ENCODE results near the gene ANKRD53.
A peak's percentile ranks its signal among the peaks of the same experiment; 100 is the strongest.

Gene ANKRD53

GRCh38 chr2:70949086-70949485 is 29.3 kb upstream of the ANKRD53 start:
- Histone ChIP-seq H3K4me1 (ENCODE audit: insufficient read depth, low read length, poor library complexity, severe bottlenecking) (peaks cover 22% of the 10 kb centered on the region), H3K27me3 (ENCODE audit: insufficient read depth, low read length, poor library complexity, severe bottlenecking) (no peaks in the 10 kb centered on the region), H3K36me3 (ENCODE audit: insufficient read depth, low read length) (no peaks in the 10 kb centered on the region), H3F3A (ENCODE audit: low read depth) (no peaks in the 10 kb centered on the region), H3K4me2 (ENCODE audit: low read depth, low read length, poor library complexity, severe bottlenecking) (no peak overlapping the region), H3K9me2 (replicated peaks; ENCODE audit: low read depth, low read length) (no peaks in the 10 kb centered on the region), H3K79me2 (ENCODE audit: insufficient read depth, low read length) (no peaks in the 10 kb centered on the region), H3K9me3 (ENCODE audit: insufficient read depth, low read depth, low read length) (no peaks in the 10 kb centered on the region), H3K4me3 (ENCODE audit: low read length, poor library complexity, severe bottlenecking) (no peak overlapping the region), H4K20me1 (ENCODE audit: insufficient read depth, low read length, poor library complexity, severe bottlenecking) (no peaks in the 10 kb centered on the region), H2AFZ (ENCODE audit: low read length) (peak overlapping the region; percentile 85; the same call in 1 of the 2 replicates), H3K9ac (ENCODE audit: low read depth, low read length, poor library complexity, severe bottlenecking) (no peak overlapping the region)
- no peak for TF ChIP-seq EZH2phosphoT487 (IDR thresholded peaks at IDR 0.05; ENCODE audit: borderline replicate concordance)

GRCh38 chr2:70954886-70955285 is 23.5 kb upstream of the ANKRD53 start:
- Histone ChIP-seq H3K4me3 (ENCODE audit: low read length, poor library complexity, severe bottlenecking) (no peak overlapping the region), H3K79me2 (ENCODE audit: insufficient read depth, low read length) (no peaks in the 10 kb centered on the region), H3K4me2 (ENCODE audit: low read depth, low read length, poor library complexity, severe bottlenecking) (no peak overlapping the region), H3K9ac (ENCODE audit: low read depth, low read length, poor library complexity, severe bottlenecking) (no peak overlapping the region), H3K9me3 (ENCODE audit: insufficient read depth, low read depth, low read length) (no peaks in the 10 kb centered on the region), H2AFZ (ENCODE audit: low read length) (no peak overlapping the region), H3K27me3 (ENCODE audit: insufficient read depth, low read length, poor library complexity, severe bottlenecking) (no peaks in the 10 kb centered on the region), H3K4me1 (ENCODE audit: insufficient read depth, low read length, poor library complexity, severe bottlenecking) (peaks cover 22% of the 10 kb centered on the region), H3F3A (ENCODE audit: low read depth) (no peaks in the 10 kb centered on the region), H3K36me3 (ENCODE audit: insufficient read depth, low read length) (no peaks in the 10 kb centered on the region), H3K9me2 (replicated peaks; ENCODE audit: low read depth, low read length) (no peaks in the 10 kb centered on the region), H4K20me1 (ENCODE audit: insufficient read depth, low read length, poor library complexity, severe bottlenecking) (no peaks in the 10 kb centered on the region)
- no peak for TF ChIP-seq EZH2phosphoT487 (IDR thresholded peaks at IDR 0.05; ENCODE audit: borderline replicate concordance)
- TF ChIP-seq CTCF (conservative IDR thresholded peaks at IDR 0.05; ENCODE audit: low read length), result no peak

- Histone ChIP-seq H3K4me1 (ENCODE audit: insufficient read depth, low read length, poor library complexity, severe bottlenecking) (peaks cover 22% of the 10 kb centered on the region), H2AFZ (ENCODE audit: low read length) (no peak overlapping the region), H3K9me3 (ENCODE audit: insufficient read depth, low read depth, low read length) (no peaks in the 10 kb centered on the region), H3K9me2 (replicated peaks; ENCODE audit: low read depth, low read length) (no peaks in the 10 kb centered on the region), H3K36me3 (ENCODE audit: insufficient read depth, low read length) (no peaks in the 10 kb centered on the region), H4K20me1 (ENCODE audit: insufficient read depth, low read length, poor library complexity, severe bottlenecking) (no peaks in the 10 kb centered on the region), H3K4me3 (ENCODE audit: low read length, poor library complexity, severe bottlenecking) (no peak overlapping the region), H3K79me2 (ENCODE audit: insufficient read depth, low read length) (no peaks in the 10 kb centered on the region), H3K9ac (ENCODE audit: low read depth, low read length, poor library complexity, severe bottlenecking) (no peak overlapping the region), H3F3A (ENCODE audit: low read depth) (no peaks in the 10 kb centered on the region), H3K27me3 (ENCODE audit: insufficient read depth, low read length, poor library complexity, severe bottlenecking) (no peaks in the 10 kb centered on the region), H3K4me2 (ENCODE audit: low read depth, low read length, poor library complexity, severe bottlenecking) (no peak overlapping the region)
- no peak for TF ChIP-seq EZH2phosphoT487 (IDR thresholded peaks at IDR 0.05; ENCODE audit: borderline replicate concordance)
- no peak for TF ChIP-seq CTCF (conservative IDR thresholded peaks at IDR 0.05; ENCODE audit: low read length)
Measured at GRCh38 chr2:70956141-70956540, 22.3 kb upstream of the ANKRD53 start.

GRCh38 chr2:70957798-70958197 is 20.6 kb upstream of the ANKRD53 start:
- H3K79me2 ChIP-seq (ENCODE audit: insufficient read depth, low read length), result no peaks in the 10 kb centered on the region
- peak overlapping the region; percentile 28 for H3K4me3 ChIP-seq (ENCODE audit: low read length, poor library complexity, severe bottlenecking)
- H3K9me2 ChIP-seq (replicated peaks; ENCODE audit: low read depth, low read length), result no peaks in the 10 kb centered on the region
- no peaks in the 10 kb centered on the region for H3K27me3 ChIP-seq (ENCODE audit: insufficient read depth, low read length, poor library complexity, severe bottlenecking)
- H3K4me1 ChIP-seq (ENCODE audit: insufficient read depth, low read length, poor library complexity, severe bottlenecking), result peaks cover 22% of the 10 kb centered on the region
- no peaks in the 10 kb centered on the region for H3F3A ChIP-seq (ENCODE audit: low read depth)
- no peaks in the 10 kb centered on the region for H3K9me3 ChIP-seq (ENCODE audit: insufficient read depth, low read depth, low read length)
- no peak overlapping the region for H2AFZ ChIP-seq (ENCODE audit: low read length)
- H3K4me2 ChIP-seq (ENCODE audit: low read depth, low read length, poor library complexity, severe bottlenecking), result peak overlapping the region; percentile 59
- TF ChIP-seq CTCF (conservative IDR thresholded peaks at IDR 0.05; ENCODE audit: low read length) (no peak), EZH2phosphoT487 (IDR thresholded peaks at IDR 0.05; ENCODE audit: borderline replicate concordance) (no peak)
- peak overlapping the region; percentile 22 for H3K9ac ChIP-seq (ENCODE audit: low read depth, low read length, poor library complexity, severe bottlenecking)
- H4K20me1 ChIP-seq (ENCODE audit: insufficient read depth, low read length, poor library complexity, severe bottlenecking), result no peaks in the 10 kb centered on the region
- no peaks in the 10 kb centered on the region for H3K36me3 ChIP-seq (ENCODE audit: insufficient read depth, low read length)

All from Loucy (cell line).